ENCODE measurements around the gene DNAH10.

DNAH10 gene

GRCh38 chr12:123761841-123762714 is at the start of gene DNAH10:
TSS of gene DNAH10 (plus strand) at chr12:123762301. CDS start at chr12:123762337, 36 bp downstream.
- peak in 1 of 2 experiments; percentile 1 for DNase-seq (ENCODE audit: low read depth in 2 of 2)

- no peak for DNase-seq (ENCODE audit: low read depth in 2 of 2)
These were observed 49.3 kb upstream of the DNAH10 start for GRCh38 chr12:123712780-123713319.

GRCh38 chr12:123713398-123713797 is 48.7 kb upstream of the DNAH10 start:
- DNase-seq (ENCODE audit: low read depth in 2 of 2), result no peak

- no peak for DNase-seq (ENCODE audit: low read depth in 2 of 2)
These were observed 48.1 kb upstream of the DNAH10 start for GRCh38 chr12:123713823-123714585.

GRCh38 chr12:123715195-123715594 is 46.9 kb upstream of the DNAH10 start:
- no peak for DNase-seq (ENCODE audit: low read depth in 2 of 2)

GRCh38 chr12:123717350-123717749 is 44.8 kb upstream of the DNAH10 start:
- no peak for DNase-seq (ENCODE audit: low read depth in 2 of 2)

GRCh38 chr12:123720141-123720814 is 41.8 kb upstream of the DNAH10 start:
- DNase-seq (ENCODE audit: low read depth in 2 of 2), result no peak

- no peak for DNase-seq (ENCODE audit: low read depth in 2 of 2)
These were observed 40.9 kb upstream of the DNAH10 start for GRCh38 chr12:123721245-123721644.

GRCh38 chr12:123723011-123723410 is 39.1 kb upstream of the DNAH10 start:
- DNase-seq (ENCODE audit: low read depth in 2 of 2), result no peak

- no peak for DNase-seq (ENCODE audit: low read depth in 2 of 2)
These were observed 38.3 kb upstream of the DNAH10 start for GRCh38 chr12:123723765-123724164.

GRCh38 chr12:123726244-123726643 is 35.9 kb upstream of the DNAH10 start:
- DNase-seq (ENCODE audit: low read depth in 2 of 2), result no peak

- DNase-seq (ENCODE audit: low read depth in 2 of 2), result no peak
These were observed 35.1 kb upstream of the DNAH10 start for GRCh38 chr12:123726962-123727361.

GRCh38 chr12:123727878-123728277 is 34.2 kb upstream of the DNAH10 start:
- DNase-seq (ENCODE audit: low read depth in 2 of 2), result no peak

GRCh38 chr12:123731596-123731995 is 30.5 kb upstream of the DNAH10 start:
- DNase-seq (ENCODE audit: low read depth in 2 of 2), result no peak

- no peak for DNase-seq (ENCODE audit: low read depth in 2 of 2)
These were observed 29.9 kb upstream of the DNAH10 start for GRCh38 chr12:123732251-123732650.

GRCh38 chr12:123733229-123733628 is 28.9 kb upstream of the DNAH10 start:
- DNase-seq (ENCODE audit: low read depth in 2 of 2), result no peak

- DNase-seq (ENCODE audit: low read depth in 2 of 2), result no peak
These were observed 27.8 kb upstream of the DNAH10 start for GRCh38 chr12:123734268-123734667.

GRCh38 chr12:123741937-123742572 is 20.0 kb upstream of the DNAH10 start:
- no peak for DNase-seq (ENCODE audit: low read depth in 2 of 2)

- no peak for DNase-seq (ENCODE audit: low read depth in 2 of 2)
These were observed 19.1 kb upstream of the DNAH10 start for GRCh38 chr12:123743002-123743401.

GRCh38 chr12:123744836-123745235 is 17.3 kb upstream of the DNAH10 start:
- DNase-seq (ENCODE audit: low read depth in 2 of 2), result no peak

GRCh38 chr12:123747309-123747708 is 14.8 kb upstream of the DNAH10 start:
- no peak for DNase-seq (ENCODE audit: low read depth in 2 of 2)

- no peak for DNase-seq (ENCODE audit: low read depth in 2 of 2)
These were observed 13.9 kb upstream of the DNAH10 start for GRCh38 chr12:123748161-123748560.

Data from fibroblast of skin of left quadriceps (primary cell).